GM12874 (cell line): ENCODE results near the gene OGFOD3.

Experiments
- CTCF ChIP-seq: IDR thresholded peaks from 2 replicates; pipeline ENCODE4 v1.5.1; 2011; ENCODE audit warnings: low read depth, mild to moderate bottlenecking, control low read depth, low read length, moderate library complexity; ENCODE audit not compliant: insufficient read depth

The OGFOD3 gene

DNA sequence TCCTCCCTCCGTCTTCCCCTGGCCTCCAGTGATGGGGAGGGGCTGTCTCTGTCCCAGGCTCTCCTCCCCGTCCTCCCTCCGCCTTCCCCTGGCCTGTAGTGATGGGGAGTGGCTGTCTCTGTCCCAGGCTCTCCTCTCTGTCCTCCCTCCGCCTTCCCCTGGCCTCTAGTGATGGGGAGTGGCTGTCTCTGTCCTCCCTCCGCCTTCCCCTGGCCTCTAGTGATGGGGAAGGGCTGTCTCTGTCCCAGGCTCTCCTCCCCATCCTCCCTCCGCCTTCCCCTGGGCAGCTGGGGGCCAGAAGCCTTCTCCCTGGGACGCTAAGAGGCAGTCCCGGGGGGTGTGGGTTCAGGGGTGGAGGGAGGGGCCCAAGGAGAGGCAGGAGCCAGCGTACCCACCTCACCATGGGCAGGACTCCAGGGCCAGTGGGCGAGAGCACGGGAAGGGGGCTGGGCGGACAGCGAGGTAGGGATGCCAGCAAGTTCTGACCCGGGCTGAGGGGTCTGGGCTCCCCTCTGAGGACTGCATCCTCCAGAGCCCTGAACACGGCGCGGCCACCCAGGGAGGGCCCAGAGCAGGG, 32.0 kb downstream of the OGFOD3 start:
- no peak for TF ChIP-seq CTCF

GRCh38 chr17:82385559-82386254, 32.7 kb downstream of the OGFOD3 start:
- no peak for TF ChIP-seq CTCF

GRCh38 chr17:82384730-82385481, 33.5 kb downstream of the OGFOD3 start:
- TF ChIP-seq CTCF, result no peak

DNA sequence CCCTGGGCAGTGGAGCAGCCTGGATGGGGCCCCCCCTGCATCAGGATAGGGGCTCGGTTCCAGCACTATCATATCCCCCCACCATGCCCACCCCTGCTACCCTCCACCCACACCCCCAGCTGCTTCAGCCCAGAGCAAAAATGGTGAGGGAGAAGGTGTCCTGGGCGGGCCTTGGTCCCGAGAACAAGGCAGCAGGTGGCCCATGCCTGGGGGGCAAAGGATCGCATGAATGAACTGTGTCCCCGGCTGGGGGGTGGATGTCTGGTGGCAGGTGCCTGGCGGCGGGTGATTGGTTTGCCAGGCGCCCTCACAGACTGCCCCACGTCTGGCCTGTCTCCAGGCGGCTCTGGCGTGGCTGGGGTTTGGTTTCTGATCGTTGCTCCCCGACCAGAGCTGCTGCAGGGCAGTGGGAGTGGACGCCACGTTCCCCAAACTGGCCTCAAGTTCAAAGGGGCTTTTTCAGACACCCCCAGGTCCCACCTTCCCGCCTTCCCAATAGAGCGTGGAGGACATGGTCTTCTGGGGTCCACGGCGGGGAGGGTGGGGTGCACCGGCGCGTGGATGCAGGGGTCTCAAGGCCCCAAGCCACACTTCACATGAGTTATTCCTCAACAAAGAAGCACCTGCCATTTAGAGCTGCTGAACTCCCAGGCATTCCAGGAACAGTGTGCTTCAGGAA, 34.2 kb downstream of the OGFOD3 start:
- TF ChIP-seq CTCF, result no peak

- no peak for TF ChIP-seq CTCF
Measured at GRCh38 chr17:82383411-82383810, 35.0 kb downstream of the OGFOD3 start.

DNA sequence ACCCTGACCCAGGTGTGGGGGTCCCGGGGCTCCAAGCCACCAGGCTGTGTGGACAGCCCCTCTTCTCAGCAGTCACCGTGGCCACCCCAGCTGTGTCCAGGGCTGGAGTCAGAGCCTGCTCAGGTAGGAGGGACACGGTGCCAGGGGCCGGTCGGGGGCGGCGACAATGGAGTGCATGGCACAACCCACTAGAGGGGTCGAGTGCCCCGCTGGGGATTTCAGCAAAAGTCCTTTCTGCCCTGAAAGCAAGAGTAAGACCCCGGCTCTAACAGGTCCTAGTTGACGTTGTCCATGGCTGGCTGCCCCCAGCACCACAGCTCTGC, 35.5 kb downstream of the OGFOD3 start:
- no peak for TF ChIP-seq CTCF

GRCh38 chr17:82380860-82381702, 37.3 kb downstream of the OGFOD3 start:
- no peak for TF ChIP-seq CTCF
